Activated CD8-positive, alpha-beta memory T cell treated with anti-CD3 and anti-CD28 coated beads for 48 hours (primary cell): ENCODE results near the gene LYRM7.
"Not testable (repeated sequence)": the region's sequence is repeated elsewhere in the genome, so short reads cannot be mapped to it uniquely, and the experiment has no call there.

Experiments
- DNase-seq, 3 experiments: peaks; one replicate each; pipeline ENCODE4 v3.0.0-alpha.2; 2020; ENCODE audit warnings: low read depth in 2 of 3, low spot score in 2 of 3

Gene LYRM7

DNA sequence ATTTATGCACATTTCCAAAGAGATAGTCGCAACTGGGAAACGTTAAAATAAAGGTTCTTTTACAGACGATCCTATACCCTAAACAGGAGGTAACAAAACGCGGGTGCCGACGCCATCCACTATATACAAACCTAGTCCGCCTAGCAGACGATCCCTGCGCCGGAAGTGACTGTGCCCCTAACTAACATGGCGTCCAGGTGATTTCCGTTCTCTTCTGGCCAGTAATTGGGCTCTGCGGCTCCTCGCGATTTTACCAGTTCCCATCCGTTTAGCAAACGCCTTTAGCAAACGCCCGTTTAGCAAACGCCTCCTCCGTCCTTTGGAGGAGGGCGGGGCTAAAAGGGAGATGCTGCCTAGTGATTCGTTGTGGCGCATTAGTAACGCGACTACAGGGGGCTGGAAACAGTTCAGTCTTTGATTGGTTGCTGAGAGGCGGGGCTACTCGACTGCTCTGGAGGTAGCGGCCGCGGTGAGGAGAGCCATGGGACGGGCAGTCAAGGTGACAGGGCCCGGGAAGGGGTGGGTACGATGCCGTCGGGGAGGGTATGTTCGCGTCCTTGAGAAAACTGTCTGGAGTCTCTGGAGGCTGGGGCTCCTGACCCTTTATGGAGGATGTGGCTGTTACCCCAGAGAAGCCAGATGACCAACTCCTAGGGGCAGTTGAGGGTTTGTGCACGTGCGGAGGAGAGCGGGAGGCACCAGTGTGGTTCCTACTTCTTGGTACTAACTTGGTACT lies at the start of gene LYRM7:
TSS of gene LYRM7 (plus strand) at position 405 of the 736 bp plus-strand sequence. CDS start at position 482, 77 bp downstream.
- DNase-seq = peak; percentile 64 to 90 (median 83)

DNA sequence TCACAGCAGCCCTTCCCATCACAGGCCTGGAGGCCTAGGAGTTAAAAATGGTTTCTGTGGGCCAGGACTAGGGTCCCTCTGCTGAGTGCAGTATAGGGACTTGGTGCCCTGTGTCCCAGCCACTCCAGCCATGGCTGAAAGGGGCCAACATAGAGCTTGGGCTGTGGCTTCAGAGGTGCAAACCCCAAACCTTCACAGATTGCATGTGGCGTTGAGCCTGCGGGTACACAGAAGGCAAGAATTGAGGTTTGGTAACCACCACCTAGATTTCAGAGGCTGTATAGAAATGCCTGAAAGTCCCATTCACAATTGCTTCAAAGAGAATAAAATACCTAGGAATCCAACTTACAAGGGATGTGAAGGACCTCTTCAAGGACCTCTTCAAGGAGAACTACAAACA lies 43.5 kb upstream of the LYRM7 start:
- DNase-seq = not testable (repeated sequence)

DNA sequence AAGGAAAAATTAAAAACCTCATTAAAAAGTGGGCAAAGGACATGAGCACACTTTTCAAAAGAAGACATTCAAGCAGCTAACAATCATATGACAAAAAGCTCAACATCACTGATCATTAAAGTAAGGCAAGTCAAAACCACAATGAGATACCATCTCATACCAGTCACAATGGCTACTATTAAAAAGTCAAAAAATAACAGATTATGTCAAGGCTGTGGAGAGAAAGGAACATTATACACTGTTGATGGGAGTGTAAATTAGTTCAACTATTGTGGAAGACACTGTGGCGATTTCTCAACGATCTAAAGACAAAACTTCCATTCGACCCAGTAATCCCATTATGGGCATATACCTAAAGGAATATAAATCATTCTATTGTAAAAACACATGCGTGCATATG lies 41.4 kb upstream of the LYRM7 start:
- DNase-seq = no peak

DNA sequence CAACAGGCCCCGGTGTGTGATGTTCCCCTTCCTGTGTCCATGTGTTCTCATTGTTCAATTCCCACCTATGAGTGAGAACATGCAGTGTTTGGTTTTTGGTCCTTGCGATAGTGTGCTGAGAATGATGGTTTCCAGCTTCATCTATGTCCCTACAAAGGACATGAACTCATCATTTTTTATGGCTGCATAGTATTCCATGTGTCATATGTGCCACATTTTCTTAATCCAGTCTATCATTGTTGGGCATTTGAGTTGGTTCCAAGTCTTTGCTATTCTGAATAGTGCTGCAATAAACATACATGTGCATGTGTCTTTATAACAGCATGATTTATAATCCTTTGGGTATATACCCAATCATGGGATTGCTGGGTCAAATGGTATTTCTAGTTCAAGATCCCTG lies 37.7 kb upstream of the LYRM7 start:
- not testable (repeated sequence) for DNase-seq

DNA sequence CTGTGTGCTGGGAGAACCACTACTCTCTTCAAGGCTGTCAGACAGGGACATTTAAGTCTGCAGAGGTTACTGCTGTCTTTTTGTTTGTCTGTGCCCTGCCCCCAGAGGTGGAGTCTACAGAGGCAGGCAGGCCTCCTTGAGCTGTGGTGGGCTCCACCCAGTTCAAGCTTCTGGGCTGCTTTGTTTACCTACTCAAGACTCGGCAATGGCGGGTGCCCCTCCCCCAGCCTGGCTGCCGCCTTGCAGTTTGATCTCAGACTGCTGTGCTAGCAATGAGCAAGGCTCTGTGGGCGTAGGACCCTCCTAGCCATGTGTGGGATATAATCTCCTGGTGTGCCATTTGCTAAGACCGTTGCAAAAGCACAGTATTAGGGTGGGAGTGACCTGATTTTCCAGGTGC lies 32.3 kb upstream of the LYRM7 start:
- DNase-seq = not testable (repeated sequence)

DNA sequence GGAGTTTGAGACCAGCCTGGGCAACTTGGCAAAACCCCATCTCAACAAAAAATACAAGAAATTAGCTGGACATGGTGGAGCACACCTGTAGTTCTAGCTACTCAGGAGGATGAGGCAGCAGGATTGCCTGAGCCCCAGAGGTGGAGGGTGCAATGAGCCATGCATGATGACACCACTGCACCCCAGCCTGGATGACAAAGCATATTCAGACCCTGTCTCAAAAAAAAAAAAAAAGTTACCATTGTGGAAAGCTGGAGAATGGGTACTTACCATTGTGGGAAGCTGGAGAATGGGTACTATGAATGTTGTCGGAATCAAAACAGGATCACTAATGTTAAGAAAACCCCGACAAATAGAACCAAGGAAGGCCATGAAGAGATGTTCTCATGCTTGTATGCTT lies 31.4 kb upstream of the LYRM7 start:
- DNase-seq = no peak

DNA sequence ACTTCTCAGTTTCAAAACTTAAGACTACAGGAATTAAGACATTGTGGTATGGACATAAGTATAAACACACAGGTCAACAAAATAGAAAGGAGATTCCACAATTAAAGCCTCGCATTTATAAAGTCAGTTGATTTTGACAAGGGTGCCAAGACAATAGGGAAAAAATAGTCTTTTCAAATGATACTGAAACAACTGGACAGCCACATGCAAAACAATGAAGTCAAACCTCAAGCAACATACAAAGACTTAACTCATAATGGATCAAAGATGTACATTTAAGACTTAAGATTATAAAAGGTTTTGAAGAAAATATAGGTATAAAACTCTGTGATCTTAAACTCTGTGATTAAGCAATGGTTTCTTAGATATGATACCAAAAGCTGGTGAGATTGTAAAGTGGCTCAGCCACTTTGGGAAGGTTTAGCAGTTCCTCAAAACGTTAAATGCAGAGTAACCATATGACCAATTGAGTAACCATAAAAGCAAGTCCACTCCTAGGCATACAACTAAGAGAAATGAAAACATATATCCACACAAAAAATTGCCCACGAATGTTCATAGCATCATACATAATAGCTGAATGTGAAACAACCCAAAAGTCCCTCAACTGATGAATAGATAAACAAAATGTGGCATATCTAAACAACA lies 27.6 kb upstream of the LYRM7 start:
- no peak for DNase-seq

DNA sequence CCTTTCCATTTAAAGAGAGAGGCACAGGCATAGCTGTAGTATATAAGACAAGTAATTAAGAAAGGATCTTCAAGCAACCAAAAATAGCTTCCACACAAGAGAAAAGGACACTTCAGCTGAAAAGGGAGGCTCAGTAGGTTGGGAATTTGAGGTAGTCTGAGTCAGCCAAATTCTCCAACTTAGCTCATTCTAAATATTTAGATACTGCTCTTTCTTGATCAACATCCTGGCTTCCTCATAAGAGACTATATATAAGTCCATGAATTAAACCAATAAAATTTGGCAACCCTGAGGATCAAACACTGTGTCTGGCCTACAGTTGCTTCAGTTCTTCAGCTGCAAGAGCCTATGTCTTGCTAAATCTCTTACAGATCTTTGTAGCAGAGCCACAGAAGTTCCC lies 23.5 kb upstream of the LYRM7 start:
- DNase-seq = no peak

DNA sequence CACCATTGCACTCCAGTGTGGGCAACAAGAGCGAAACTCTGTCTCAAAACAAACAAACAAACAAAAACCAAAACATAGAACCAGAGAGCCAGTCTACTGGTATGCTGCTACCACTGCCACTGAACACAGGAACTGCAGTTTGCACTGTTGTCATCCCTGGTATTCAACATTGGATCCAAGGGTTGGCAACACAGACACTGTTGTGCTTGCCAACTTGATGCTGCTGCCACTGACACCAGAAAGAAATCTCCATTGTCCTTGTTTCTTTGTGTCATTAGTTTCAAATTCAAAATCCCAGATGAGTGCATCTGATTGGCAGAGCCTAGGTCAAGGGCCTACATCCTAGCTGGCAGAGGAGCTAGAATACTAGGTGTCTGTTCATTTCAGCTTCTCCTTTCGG lies 21.9 kb upstream of the LYRM7 start:
- DNase-seq = no peak

DNA sequence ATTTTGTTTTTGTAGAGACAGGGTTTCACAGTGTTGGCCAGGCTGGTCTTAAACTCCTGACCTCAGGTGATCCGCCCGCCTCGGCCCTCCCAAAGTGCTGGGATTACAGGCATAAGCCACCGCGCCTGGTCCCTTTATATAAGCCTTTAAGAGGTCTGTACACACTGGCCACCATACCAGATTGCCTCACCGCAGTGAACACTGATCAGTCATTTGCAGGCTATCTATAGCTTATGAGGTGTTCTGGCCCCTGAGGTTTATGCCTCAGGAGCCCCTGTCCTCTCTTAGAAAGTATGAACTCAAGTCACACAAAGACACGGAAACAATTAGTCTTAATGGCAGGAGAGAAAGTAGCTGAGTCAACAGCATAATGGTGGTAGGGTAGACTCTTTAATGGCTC lies 20.3 kb upstream of the LYRM7 start:
- DNase-seq = no peak

DNA sequence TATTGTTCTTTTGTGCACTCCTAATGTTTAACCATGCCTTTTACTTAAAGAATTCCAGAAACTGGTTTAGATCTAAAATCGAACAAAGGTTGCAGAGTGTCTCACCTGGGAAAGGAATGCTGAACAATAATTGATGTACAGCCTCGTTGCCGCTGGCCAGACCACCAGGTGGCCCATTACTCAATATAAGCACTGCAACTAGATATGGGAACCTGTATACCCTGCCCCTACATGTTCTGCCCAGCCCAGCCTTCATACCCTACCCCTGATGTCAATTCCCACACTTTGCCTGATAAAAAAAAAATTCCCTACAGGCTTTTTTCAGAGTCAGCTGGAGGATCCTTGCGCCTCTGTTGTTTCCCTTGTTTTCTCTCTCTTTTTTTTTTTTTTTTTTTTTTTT lies 19.5 kb upstream of the LYRM7 start:
- DNase-seq = no peak

DNA sequence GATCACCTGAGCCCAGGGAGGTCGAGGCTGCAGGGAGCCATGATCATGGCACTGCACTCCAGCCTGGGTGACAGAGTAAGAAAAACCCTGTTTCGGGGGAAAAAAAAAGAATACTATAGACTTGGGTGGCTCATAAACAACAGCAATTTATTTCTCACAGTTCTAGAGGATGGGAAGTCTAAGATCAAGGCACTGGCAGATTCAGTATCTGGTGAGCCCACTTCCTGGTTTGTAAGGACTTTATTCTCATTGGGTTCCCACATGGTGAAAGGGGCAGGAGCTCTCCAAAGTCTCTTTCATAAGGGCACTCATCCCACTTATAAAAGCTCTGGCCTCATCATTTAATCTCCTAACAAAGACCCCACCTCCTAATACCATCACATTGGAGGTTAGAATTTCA lies 14.4 kb upstream of the LYRM7 start:
- no peak for DNase-seq

DNA sequence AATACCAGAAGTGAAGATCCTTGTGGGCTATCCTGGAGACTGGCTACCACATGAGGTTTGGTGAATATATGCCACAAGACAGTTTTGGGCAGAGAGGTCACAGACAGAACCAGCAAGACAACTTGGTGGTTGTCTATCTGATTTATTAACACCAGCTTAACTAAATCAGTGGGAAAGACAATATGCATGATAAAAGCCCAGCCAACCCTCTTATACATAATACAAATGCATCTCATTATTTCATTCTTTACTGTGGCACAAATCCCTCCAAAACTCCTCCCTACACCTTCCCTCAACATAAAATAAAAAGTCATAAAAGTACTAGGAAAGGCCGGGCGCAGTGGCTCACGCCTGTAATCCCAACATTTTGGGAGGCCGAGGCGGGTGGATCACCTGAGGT lies 13.8 kb upstream of the LYRM7 start:
- no peak for DNase-seq

DNA sequence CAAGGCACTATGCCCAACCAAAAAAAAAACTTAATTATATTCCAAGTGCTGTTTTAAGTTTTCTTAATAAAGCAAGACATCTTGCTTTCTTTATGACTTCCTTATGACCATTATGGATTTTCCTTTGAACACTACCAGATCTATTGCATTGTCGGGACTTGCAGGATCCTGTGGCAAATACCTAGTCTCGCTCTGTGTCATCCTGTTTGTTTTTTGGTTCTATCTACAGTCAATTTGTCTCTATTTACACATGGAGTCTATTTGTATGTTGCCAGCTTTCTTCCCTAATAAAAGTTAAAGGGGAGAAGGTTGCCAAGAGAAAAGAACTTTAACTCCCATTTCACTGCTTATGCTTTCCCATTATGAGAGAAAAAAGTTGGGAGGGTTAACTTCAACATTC lies 10.6 kb upstream of the LYRM7 start:
- no peak for DNase-seq

DNA sequence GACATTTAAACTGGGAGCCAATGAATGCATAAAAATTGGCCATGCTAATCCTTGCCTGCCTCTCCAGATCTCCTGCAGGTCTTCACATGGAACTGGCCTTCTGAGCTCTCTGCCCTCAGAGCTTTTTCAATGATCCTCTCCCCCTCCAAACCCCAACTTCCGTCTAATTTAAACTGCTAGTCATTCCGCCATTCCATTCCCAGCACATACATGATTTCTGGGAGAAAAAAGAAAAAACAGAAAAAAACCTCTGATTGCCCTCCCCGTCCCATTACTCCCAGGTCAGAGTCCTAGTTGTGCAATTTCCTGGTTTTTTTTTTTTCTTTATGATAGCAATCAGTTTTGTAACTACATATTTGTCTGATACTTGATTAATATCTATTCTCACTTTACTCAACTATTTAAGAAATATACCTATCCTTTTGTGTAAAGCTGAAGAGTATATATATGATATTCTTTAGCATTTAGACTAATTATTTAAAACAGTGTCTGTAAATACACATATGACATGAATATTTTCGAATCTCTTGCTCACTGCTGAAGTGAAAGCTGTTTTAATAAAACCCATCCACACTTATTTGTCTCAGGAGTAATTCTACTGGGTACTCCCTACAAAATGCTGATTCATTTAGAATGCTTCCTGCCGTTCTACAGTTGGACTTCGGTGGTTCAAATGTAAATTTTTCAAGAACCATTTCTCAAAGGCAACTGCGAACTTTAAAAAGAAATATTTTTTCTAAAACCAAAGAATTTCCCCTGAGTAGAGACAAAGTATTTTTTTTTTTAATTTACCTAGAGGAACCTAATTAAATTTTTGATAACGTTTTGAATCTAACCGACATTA lies 7.2 kb upstream of the LYRM7 start:
- DNase-seq = no peak

DNA sequence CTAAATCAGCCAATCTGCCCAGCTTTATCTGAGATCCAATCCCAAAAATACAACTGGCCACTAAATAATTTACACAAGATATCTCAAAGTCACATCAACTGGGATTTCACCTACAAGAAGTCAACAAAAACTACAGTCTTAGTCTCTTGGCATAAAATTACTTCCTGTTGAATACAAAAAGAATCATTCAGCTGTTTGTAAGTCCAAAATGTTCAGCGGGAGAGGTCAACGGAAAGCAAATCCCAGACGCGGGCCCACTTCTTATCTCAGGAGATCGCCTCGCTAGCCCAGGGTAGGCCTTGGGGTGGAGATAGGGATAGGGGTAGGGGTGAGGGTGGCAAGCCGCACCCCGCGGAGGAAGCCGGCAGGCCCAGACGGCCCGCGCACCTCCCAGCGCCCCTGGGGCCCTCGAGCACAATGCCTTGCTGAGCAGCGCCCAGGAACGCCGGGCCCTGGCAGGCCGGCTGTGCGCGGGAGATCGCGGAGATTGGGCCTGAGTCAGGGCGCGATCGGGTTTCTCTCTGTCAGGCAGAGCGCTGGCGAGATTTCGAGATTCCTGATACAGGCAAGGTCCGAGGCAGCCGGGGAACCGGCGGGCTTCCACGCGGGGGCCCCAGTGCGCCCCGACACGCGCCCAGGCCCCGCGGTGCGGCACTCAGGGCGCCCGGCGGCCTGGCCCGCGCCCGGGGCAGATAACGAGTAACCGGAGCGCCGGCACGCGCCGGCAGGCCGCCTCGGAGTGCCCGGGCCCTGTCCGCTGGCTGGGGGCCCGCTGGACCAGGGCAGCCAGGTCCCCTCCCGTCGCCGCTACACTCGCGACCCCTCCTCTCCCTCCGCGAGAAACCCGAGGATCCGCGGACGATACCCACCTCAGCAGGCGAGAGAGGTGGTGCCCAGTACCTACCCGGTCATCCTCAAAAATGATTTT lies 6.3 kb upstream of the LYRM7 start:
- peak; percentile 43 to 51 (median 44) for DNase-seq

DNA sequence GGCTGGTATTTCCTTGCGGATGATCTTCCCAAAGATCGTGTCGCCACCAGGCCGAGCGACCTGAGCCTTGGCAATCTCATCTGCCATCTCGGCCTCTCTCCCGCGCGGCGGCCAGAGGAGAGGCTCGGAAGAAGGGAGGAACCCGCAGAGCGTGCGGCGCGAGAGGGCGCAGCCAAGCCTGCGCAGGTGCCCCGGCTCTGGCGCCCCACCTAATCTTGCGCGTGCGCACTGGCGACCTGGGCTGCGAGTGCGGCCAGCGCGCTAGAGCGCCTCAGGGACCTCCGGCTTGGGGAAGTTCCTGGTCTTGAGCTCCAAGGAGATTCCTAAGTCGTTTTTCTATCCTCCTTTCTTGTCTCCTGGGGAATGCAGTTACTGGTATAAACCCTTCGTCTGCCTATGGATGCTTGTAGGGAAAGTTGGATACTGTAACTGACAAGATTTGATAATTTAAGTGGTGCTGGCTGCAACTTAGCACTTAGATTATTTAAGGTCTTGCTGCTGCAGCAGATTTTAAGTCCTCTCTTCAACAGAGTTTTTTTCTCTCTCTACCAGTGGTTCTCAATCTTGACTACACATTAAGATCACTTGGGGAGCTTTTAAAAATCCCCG lies 5.5 kb upstream of the LYRM7 start, which contains the start of gene HINT1:
TSS of gene HINT1 (minus strand) at position 138 of the 609 bp plus-strand sequence. CDS start at position 87, 51 bp downstream.
- peak; percentile 85 to 93 (median 91) for DNase-seq

DNA sequence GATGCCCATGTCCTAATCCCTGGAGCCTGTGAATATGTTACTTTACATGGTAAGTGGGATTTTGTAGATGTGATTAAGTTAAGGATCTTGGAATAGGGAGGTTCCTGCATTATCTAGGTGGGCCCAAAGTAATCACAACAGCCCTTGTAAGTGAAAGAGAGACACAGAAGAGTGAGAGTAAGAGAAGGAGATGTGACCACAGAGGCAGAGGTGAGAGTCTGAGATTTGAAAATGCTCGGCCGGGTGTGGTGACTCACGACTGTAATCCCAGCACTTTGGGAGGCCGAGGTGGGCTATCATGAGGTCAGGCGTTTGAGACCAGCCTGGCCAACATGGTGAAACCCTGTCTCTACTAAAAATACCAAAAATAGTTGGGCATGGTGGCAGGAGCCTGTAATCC lies 3.1 kb upstream of the LYRM7 start:
- DNase-seq = no peak

DNA sequence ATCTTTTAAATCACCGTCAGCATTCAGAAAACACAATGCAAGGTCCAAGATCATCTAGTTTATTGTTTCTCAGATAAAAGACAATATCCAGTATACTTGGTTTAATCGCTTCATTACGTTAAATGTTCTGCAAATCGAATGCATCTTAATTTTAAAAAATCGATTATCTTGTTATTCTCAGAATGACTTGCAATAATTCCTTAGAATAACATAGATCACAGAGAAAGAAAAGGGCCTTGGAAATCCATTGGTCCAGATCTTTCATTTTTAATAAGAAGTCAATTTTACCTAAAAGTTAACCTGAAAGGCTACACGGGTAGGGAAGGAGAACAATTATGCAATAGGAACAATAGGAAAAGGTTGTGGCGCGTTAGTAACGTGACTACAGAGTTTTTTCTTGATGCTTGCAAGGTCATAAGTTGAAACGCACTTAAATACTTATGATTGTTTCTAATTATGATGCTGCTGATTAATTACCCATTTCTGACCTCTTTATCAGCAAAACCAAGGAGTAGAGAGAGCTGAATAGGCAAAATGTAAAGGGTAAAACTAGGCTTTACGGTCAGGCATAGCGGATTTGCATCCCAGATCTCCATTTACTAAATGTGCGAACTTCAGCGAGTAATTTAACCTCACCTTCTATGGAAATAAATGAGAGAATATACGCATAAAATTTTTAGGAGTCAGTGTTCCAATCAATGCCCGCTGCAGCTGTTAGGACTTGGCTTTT lies 769 bp upstream of the LYRM7 start:
- DNase-seq = no peak
